Kidney (tissue), 14 donors: Measurements from ENCODE around the gene GNA12. TPM values are rescaled to one million over a fixed set of nuclear protein-coding genes. Genes with fewer than 3 reads are reported as not detected.

Source experiments
- DNase-seq, 5 donors: peaks; one replicate each; pipeline ENCODE4 v3.0.0-alpha.2; 2013 to 2020
- FAIRE-seq: peaks from 2 replicates; lab custom pipeline; 2012; peaks lifted over from hg19 to GRCh38; lab: Jason Lieb, UNC
- H3K27ac ChIP-seq, 2 donors: one replicate each; pipeline ENCODE4 v1.7.0; 2013; ENCODE audit warnings: low read depth in 2 of 2, low read length in 2 of 2, inconsistent platforms in 1 of 2
- H3K27me3 ChIP-seq: one replicate; pipeline ENCODE4 v1.7.1; 2013; ENCODE audit warnings: low read length, inconsistent platforms; ENCODE audit not compliant: control insufficient read depth, insufficient read depth
- H3K36me3 ChIP-seq, 3 donors: one replicate each; pipeline versions ENCODE4 v1.7.0 to v1.7.1; 2013; ENCODE audit warnings: low read length in 3 of 3, control low read depth in 1 of 3, inconsistent platforms in 1 of 3; ENCODE audit not compliant: insufficient read depth in 3 of 3, control insufficient read depth in 2 of 3
- H3K4me1 ChIP-seq, 3 donors: one replicate each; pipeline versions ENCODE4 v1.7.0 to v1.7.1; 2013; ENCODE audit warnings: low read length in 3 of 3, inconsistent platforms in 1 of 3, low read depth in 1 of 3; ENCODE audit not compliant: control insufficient read depth in 2 of 3, insufficient read depth in 2 of 3
- H3K4me3 ChIP-seq, 3 donors: one replicate each; pipeline versions ENCODE4 v1.7.0 to v1.8.1; 2013; ENCODE audit warnings: low read length in 3 of 3, control low read depth in 1 of 3, inconsistent platforms in 1 of 3
- H3K9ac ChIP-seq, 3 donors: one replicate each; pipeline versions ENCODE4 v1.7.0 to v1.7.1; 2013; ENCODE audit warnings: low read length in 3 of 3, control low read depth in 1 of 3, inconsistent platforms in 1 of 3
- H3K9me3 ChIP-seq, 3 donors: one replicate each; pipeline versions ENCODE4 v1.7.0 to v1.7.1; 2013; ENCODE audit warnings: low read length in 3 of 3, control low read depth in 1 of 3, inconsistent platforms in 1 of 3; ENCODE audit not compliant: control insufficient read depth in 2 of 3, insufficient read depth in 1 of 3
- intact Hi-C: fragments of 100-400 bp; cut with DNase I; formaldehyde crosslinking; loops from one replicate; pipeline ENCODE4 v1.11.1; 2022
- polyA plus RNA-seq: library from polyadenylated mRNA; stranded (reverse); fragments of 350-450 nt; fragmentation: Illumina TruSeq; extraction: RNeasy Lipid Tissue Mini Kit (QIAGEN cat#74804); gene quantifications from one replicate; pipeline ENCODE4 v1.2.3, GENCODE V29; 2014; ENCODE audit warnings: low read depth, low replicate concordance; ENCODE audit not compliant: insufficient read depth
- total RNA-seq: library from RNA; stranded (reverse); fragmentation: NEBNext Ultra II Directional; extraction: Animal tissue kit (Norgen Biotek cat#: 25700); gene quantifications from one replicate; pipeline ENCODE4 v1.2.1, GENCODE V29; 2021
- TF ChIP-seq, protein P1 (sequence below): IDR thresholded peaks from 3 replicates; pipeline ENCODE4 v1.5.1; 2012; ENCODE audit warnings: mild to moderate bottlenecking, moderate library complexity, borderline replicate concordance; ENCODE audit not compliant: insufficient read depth; ENCODE audit errors: extremely low read depth
- donor health status: control.
- donor health status: control.
- donor health status: control.
- donor health status: control.
- donor health status: control.
- donor health status: DM: yes; HTN: yes; CAD: no.
- donor health status: Normal renal cell carcinoma (clear cell type).

GNA12 gene
- total and polyA plus RNA-seq, 2 donors from 2014 or later = 16.5 to 41.1 TPM

- intact Hi-C loops = no loop called here
- Histone ChIP-seq H3K27me3 (no peaks in the 10 kb centered on the region), H3K9ac (no peak overlapping the region), H3K4me3 (no peak overlapping the region), H3K9me3 (no peaks in the 10 kb centered on the region), H3K36me3 (no peaks in the 10 kb centered on the region), H3K27ac (peak overlapping the region; percentile 10 to 23), H3K4me1 (peaks cover 4 to 34% (median 7%) of the 10 kb centered on the region in 3 donors)
- TF ChIP-seq, protein P1, sequence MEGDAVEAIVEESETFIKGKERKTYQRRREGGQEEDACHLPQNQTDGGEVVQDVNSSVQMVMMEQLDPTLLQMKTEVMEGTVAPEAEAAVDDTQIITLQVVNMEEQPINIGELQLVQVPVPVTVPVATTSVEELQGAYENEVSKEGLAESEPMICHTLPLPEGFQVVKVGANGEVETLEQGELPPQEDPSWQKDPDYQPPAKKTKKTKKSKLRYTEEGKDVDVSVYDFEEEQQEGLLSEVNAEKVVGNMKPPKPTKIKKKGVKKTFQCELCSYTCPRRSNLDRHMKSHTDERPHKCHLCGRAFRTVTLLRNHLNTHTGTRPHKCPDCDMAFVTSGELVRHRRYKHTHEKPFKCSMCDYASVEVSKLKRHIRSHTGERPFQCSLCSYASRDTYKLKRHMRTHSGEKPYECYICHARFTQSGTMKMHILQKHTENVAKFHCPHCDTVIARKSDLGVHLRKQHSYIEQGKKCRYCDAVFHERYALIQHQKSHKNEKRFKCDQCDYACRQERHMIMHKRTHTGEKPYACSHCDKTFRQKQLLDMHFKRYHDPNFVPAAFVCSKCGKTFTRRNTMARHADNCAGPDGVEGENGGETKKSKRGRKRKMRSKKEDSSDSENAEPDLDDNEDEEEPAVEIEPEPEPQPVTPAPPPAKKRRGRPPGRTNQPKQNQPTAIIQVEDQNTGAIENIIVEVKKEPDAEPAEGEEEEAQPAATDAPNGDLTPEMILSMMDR = no peak
- FAIRE-seq = no peak
- no peak for DNase-seq
Measured at GRCh38 chr7:2818653-2819052, 25.5 kb downstream of the GNA12 start.

DNA sequence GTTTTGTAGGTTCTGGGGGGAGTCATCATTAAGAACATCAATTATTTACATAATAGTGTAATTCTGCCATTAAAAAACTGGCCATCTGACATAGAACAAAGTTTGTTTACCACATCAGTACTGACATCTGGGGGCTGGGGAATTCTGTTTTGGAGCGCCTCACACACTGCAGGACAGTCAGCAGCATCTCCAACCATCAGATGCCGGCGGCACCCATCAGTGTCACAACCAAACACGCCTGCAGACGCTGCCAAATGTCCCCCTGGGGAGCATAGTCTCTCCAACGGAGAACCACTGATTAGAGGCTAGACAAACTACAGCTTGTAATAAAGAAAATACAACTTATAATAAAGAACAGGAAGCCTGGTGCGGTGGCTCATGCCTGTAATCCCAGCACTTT, 26.0 kb downstream of the GNA12 start:
- Histone ChIP-seq H3K9ac (no peak overlapping the region), H3K9me3 (no peaks in the 10 kb centered on the region), H3K27ac (peak overlapping the region in 1 of 2 donors; percentile 23), H3K4me1 (peaks cover 4 to 34% (median 12%) of the 10 kb centered on the region in 3 donors), H3K36me3 (no peaks in the 10 kb centered on the region), H3K27me3 (no peaks in the 10 kb centered on the region), H3K4me3 (no peak overlapping the region)
- FAIRE-seq = no peak
- intact Hi-C loops = no loop called here
- no peak for DNase-seq
- TF ChIP-seq, protein P1 = no peak

- no peak overlapping the region for H3K27ac ChIP-seq
- H3K36me3 ChIP-seq = no peaks in the 10 kb centered on the region
- TF ChIP-seq, protein P1 = no peak
- H3K4me1 ChIP-seq = peaks cover 4 to 39% (median 12%) of the 10 kb centered on the region in 3 donors
- no peaks in the 10 kb centered on the region for H3K27me3 ChIP-seq
- H3K9me3 ChIP-seq = no peaks in the 10 kb centered on the region
- no peak for FAIRE-seq
- intact Hi-C loops = no loop called here
- H3K9ac ChIP-seq = no peak overlapping the region
- no peak overlapping the region for H3K4me3 ChIP-seq
- no peak for DNase-seq
Measured at GRCh38 chr7:2817456-2817855, 26.7 kb downstream of the GNA12 start.

DNA sequence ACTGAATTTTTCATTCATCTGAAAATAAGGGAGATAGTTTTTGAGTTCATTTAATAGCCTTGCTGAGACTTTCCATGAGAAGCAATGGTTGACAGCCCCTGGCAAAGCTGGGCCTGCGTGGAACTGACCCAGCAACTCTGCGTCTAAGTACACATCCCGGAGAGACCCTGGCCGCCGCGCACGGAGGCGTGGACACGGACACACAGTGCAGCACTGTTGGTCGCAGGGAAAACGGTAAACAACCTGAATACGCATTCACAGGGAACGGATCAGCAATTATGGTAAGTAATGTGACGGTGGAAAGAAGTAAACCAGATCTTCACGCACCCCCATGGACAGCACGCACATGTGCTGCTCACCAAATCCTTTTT, 28.2 kb downstream of the GNA12 start:
- FAIRE-seq (no peak), DNase-seq (no peak)
- no peak overlapping the region for H3K27ac ChIP-seq
- H3K36me3 ChIP-seq = no peaks in the 10 kb centered on the region
- no peak overlapping the region for H3K4me3 ChIP-seq
- intact Hi-C loops = no loop called here
- H3K4me1 ChIP-seq = peaks cover 0 to 31% (median 12%) of the 10 kb centered on the region in 3 donors
- H3K9ac ChIP-seq = no peak overlapping the region
- H3K9me3 ChIP-seq = no peaks in the 10 kb centered on the region
- TF ChIP-seq, protein P1 = no peak
- H3K27me3 ChIP-seq = no peaks in the 10 kb centered on the region
